Endothelial cell of umbilical vein (primary cell): ENCODE results near the gene C7orf25. TPM values are rescaled to one million over a fixed set of nuclear protein-coding genes. Genes with fewer than 3 reads are reported as not detected.

Experiments used
- BruUV-seq: library from RNA; stranded (reverse); fragments of 400-500 nt; replicated peaks from 2 replicates; lab custom pipeline; 2021; lab: Mats Ljungman, UMichigan
- CTCF ChIA-PET: fragments of 300-600, 350-600 bp; sonication (Branson Sonifier 250); formaldehyde crosslinking; loops from one replicate; lab custom pipeline; 2021; ENCODE audit warnings: antibody characterized with exemption, inconsistent platforms; lab: Charles Lee
- POLR2A ChIA-PET: fragments of 300-600, 350-600 bp; sonication (Branson Sonifier 250); formaldehyde crosslinking; loops from one replicate; lab custom pipeline; 2021; ENCODE audit warnings: antibody characterized with exemption, inconsistent platforms; lab: Charles Lee
- DNase-seq: peaks from one replicate; pipeline ENCODE4 v3.0.0-alpha.2; 2011; ENCODE audit warnings: low read depth, low spot score
- FAIRE-seq: peaks from 2 replicates; lab custom pipeline; 2011; peaks lifted over from hg19 to GRCh38; lab: Jason Lieb, UNC
- H2AFZ ChIP-seq: 2 replicates; pipeline ENCODE4 v1.6.0; 2012; ENCODE audit warnings: low read depth, low read length, control low read depth, inconsistent platforms
- H3K27ac ChIP-seq: 2 replicates; pipeline ENCODE4 v1.5.1; 2011; ENCODE audit warnings: low read depth, mild to moderate bottlenecking, control low read depth, low read length, moderate library complexity; ENCODE audit not compliant: insufficient read depth
- H3K27me3 ChIP-seq, 2 experiments: 2 replicates each; pipeline versions ENCODE4 v1.6.0 to v1.6.1; 2011; ENCODE audit warnings: low read length in 2 of 2, mixed read lengths in 1 of 2; ENCODE audit not compliant: control insufficient read depth in 2 of 2, insufficient read depth in 2 of 2
- H3K36me3 ChIP-seq, 2 experiments: 2 replicates in 1 of 2; 3 replicates in 1 of 2; pipeline ENCODE4 v1.5.1; 2011; ENCODE audit warnings: low read length in 2 of 2, mild to moderate bottlenecking in 1 of 2, moderate library complexity in 1 of 2; ENCODE audit not compliant: control insufficient read depth in 2 of 2, insufficient read depth in 2 of 2; ENCODE audit errors: extremely low read depth in 1 of 2
- H3K4me1 ChIP-seq: 3 replicates; pipeline ENCODE4 v1.5.1; 2011; ENCODE audit warnings: mild to moderate bottlenecking, low read length; ENCODE audit not compliant: control insufficient read depth, insufficient read depth; ENCODE audit errors: extremely low read depth
- H3K4me2 ChIP-seq: 2 replicates; pipeline ENCODE4 v1.6.1; 2011; ENCODE audit warnings: low read length, control low read depth, mixed read lengths; ENCODE audit not compliant: insufficient read depth
- H3K4me3 ChIP-seq, 3 experiments: fragments of 200-600 bp in 1 of 3; sonication (generic), shearing (Covaris generic) in 1 of 3; replicated peaks in 1 of 3; 2 replicates each; pipeline ENCODE4 v1.5.1; 2011 to 2016; ENCODE audit warnings: control low read depth in 3 of 3, low read length in 3 of 3, mild to moderate bottlenecking in 2 of 3, inconsistent platforms in 1 of 3, low read depth in 1 of 3, moderate library complexity in 1 of 3; ENCODE audit not compliant: insufficient read depth in 1 of 3
- H3K79me2 ChIP-seq: 2 replicates; pipeline ENCODE4 v1.6.0; 2012; ENCODE audit warnings: low read length, inconsistent platforms; ENCODE audit not compliant: control insufficient read depth, insufficient read depth
- H3K9ac ChIP-seq: replicated peaks from 2 replicates; pipeline ENCODE3; 2011; ENCODE audit warnings: low read length, control low read depth; ENCODE audit not compliant: insufficient read depth; ENCODE audit errors: extremely low read depth
- H3K9me1 ChIP-seq: replicated peaks from 3 replicates; pipeline ENCODE4 v1.6.0; 2011; ENCODE audit warnings: mild to moderate bottlenecking, low read length; ENCODE audit not compliant: control insufficient read depth, insufficient read depth; ENCODE audit errors: extremely low read depth
- H3K9me3 ChIP-seq: replicated peaks from 2 replicates; pipeline ENCODE4 v1.5.1; 2012; ENCODE audit warnings: low read length, inconsistent platforms; ENCODE audit not compliant: control insufficient read depth, insufficient read depth
- H4K20me1 ChIP-seq: replicated peaks from 2 replicates; pipeline ENCODE3; 2011; ENCODE audit warnings: mild to moderate bottlenecking, low read length; ENCODE audit not compliant: control insufficient read depth, insufficient read depth; ENCODE audit errors: extremely low read depth
- EZH2 ChIP-seq: IDR thresholded peaks from 2 replicates; pipeline ENCODE4 v1.6.1; 2012; ENCODE audit warnings: borderline replicate concordance, low read depth, mild to moderate bottlenecking, moderate library complexity, low read length, inconsistent platforms; ENCODE audit not compliant: severe bottlenecking
- FOS ChIP-seq: IDR thresholded peaks from 2 replicates; pipeline ENCODE4 v1.6.1; 2011; ENCODE audit warnings: mild to moderate bottlenecking, low read length, moderate library complexity, borderline replicate concordance; ENCODE audit not compliant: insufficient read depth
- GATA2 ChIP-seq: IDR thresholded peaks from 2 replicates; pipeline ENCODE4 v1.7.0; 2011; ENCODE audit warnings: low read depth, mild to moderate bottlenecking, moderate library complexity, mixed read lengths, low read length; ENCODE audit not compliant: insufficient read length, insufficient read depth
- JUN ChIP-seq: IDR thresholded peaks from 2 replicates; pipeline ENCODE4 v1.6.1; 2011; ENCODE audit warnings: borderline replicate concordance, low read depth; ENCODE audit not compliant: insufficient read length, insufficient read depth
- MYC ChIP-seq: IDR thresholded peaks from one replicate; pipeline ENCODE4 v1.6.1; 2011; ENCODE audit warnings: mild to moderate bottlenecking, low read depth, low read length
- POLR2A ChIP-seq: IDR thresholded peaks from 2 replicates; pipeline ENCODE4 v1.6.1; 2012; ENCODE audit warnings: low read depth, mild to moderate bottlenecking, control low read depth, low read length
- POLR2AphosphoS5 ChIP-seq: IDR thresholded peaks from 2 replicates; pipeline ENCODE4 v1.6.1; 2012; ENCODE audit warnings: low read depth, mild to moderate bottlenecking, control low read depth, low read length, moderate library complexity; ENCODE audit not compliant: insufficient read depth
- dilution Hi-C: fragments of 300-500 bp; cut with MboI; formaldehyde crosslinking; loops from one replicate; pipeline ENCODE4 v1.15.0; 2019; ENCODE audit warnings: low sequenced_read_pairs; ENCODE audit not compliant: extremely low pct_ligation_motif_present
- intact Hi-C: fragments of 100-400 bp; cut with micrococcal nuclease; formaldehyde crosslinking; loops from one replicate; pipeline ENCODE4 v1.10.0; 2022
- polyA plus RNA-seq, 4 experiments: library from polyadenylated mRNA; depleted of rRNA in 3 of 4; stranded (reverse) in 3 of 4; unstranded in 1 of 4; fragments of >200 nt; gene quantifications; 2 replicates each; pipeline versions ENCODE4 v1.2.1 to v1.2.3, GENCODE V29; 2011 to 2012; ENCODE audit warnings: missing spikeins in 1 of 4
- total RNA-seq: library from RNA; stranded (reverse); gene quantifications from 2 replicates; pipeline ENCODE4 v1.2.3, GENCODE V29; 2021
- TF ChIP-seq, protein P1 (sequence below), 2 donors: IDR thresholded peaks; 1 replicate in 1 of 2; 2 replicates in 1 of 2; pipeline ENCODE4 v1.5.1; 2011; ENCODE audit warnings: low read length in 2 of 2, mild to moderate bottlenecking in 2 of 2, moderate library complexity in 2 of 2, control low read depth in 1 of 2, inconsistent platforms in 1 of 2, low read depth in 1 of 2; ENCODE audit not compliant: insufficient read depth in 1 of 2; ENCODE audit errors: extremely low read depth in 1 of 2
- TF ChIP-seq, protein P2 (sequence below): IDR thresholded peaks from 2 replicates; pipeline ENCODE4 v1.6.1; 2011; ENCODE audit not compliant: insufficient read depth, insufficient read length

C7orf25 gene
- total and polyA plus RNA-seq, 2 donors (not counting 3 experiments of a cell fraction or from before 2014, with no cell fraction given), result 1.4 to 4.5 TPM

DNA sequence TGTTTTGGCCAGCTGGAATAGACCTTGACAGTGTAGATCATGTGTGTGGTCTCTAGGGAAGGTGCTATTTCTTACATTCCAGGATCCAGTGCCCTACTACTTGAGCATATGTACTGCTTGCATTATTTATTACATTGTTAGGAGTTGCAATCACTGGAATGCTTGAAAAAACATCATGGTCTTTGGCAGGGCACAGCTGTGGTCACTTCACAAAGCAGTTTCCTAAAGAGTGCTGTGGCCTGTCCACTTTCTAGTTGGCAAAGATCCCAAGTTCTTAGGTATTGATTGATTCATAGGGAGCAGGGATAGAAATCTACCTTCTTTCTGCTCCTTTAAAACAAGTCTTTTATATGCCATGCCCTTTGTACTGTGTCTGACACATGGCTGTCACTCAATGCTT, 4.6 kb downstream of the C7orf25 start:
- FAIRE-seq (no peak), DNase-seq (no peak)
- Histone ChIP-seq H4K20me1 (no peaks in the 10 kb centered on the region), H3K27ac (no peak overlapping the region), H3K4me1 (peaks cover 9% of the 10 kb centered on the region), H3K36me3 (no peaks in the 10 kb centered on the region), H3K9ac (no peak overlapping the region), H3K27me3 (peaks cover 0 to under 1% of the 10 kb centered on the region in 2 experiments), H3K9me3 (no peaks in the 10 kb centered on the region), H3K9me1 (no peaks in the 10 kb centered on the region), H3K4me3 (no peak overlapping the region), H2AFZ (no peak overlapping the region), H3K79me2 (no peaks in the 10 kb centered on the region), H3K4me2 (no peak overlapping the region)
- dilution Hi-C loops (no loop called here), intact Hi-C loops (loop anchor here (1.0 kb wide), 1 partner anchor 19 kb away; no protein-coding TSS in a partner anchor)
- TF ChIP-seq JUN (no peak), EZH2 (no peak), GATA2 (no peak), POLR2A (no peak), POLR2AphosphoS5 (no peak), FOS (no peak), MYC (no peak)
- TF ChIP-seq, protein P1, sequence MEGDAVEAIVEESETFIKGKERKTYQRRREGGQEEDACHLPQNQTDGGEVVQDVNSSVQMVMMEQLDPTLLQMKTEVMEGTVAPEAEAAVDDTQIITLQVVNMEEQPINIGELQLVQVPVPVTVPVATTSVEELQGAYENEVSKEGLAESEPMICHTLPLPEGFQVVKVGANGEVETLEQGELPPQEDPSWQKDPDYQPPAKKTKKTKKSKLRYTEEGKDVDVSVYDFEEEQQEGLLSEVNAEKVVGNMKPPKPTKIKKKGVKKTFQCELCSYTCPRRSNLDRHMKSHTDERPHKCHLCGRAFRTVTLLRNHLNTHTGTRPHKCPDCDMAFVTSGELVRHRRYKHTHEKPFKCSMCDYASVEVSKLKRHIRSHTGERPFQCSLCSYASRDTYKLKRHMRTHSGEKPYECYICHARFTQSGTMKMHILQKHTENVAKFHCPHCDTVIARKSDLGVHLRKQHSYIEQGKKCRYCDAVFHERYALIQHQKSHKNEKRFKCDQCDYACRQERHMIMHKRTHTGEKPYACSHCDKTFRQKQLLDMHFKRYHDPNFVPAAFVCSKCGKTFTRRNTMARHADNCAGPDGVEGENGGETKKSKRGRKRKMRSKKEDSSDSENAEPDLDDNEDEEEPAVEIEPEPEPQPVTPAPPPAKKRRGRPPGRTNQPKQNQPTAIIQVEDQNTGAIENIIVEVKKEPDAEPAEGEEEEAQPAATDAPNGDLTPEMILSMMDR (IDR thresholded peaks at IDR 0.05; ENCODE audit: extremely low read depth in 1 of 2, insufficient read depth in 1 of 2, low read depth in 1 of 2, low read length in 2 of 2), result no peak
- TF ChIP-seq, protein P2, sequence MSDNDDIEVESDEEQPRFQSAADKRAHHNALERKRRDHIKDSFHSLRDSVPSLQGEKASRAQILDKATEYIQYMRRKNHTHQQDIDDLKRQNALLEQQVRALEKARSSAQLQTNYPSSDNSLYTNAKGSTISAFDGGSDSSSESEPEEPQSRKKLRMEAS, result no peak
- CTCF ChIA-PET, result interaction anchor here (1.2 to 1.6 kb wide), 2 partner anchors 30 to 966 kb away, joined by 3 to 5 read pairs; no protein-coding TSS in a partner anchor
- no TSS peak for BruUV-seq
- POLR2A ChIA-PET, result no interaction called here
